HG02588 (cell line): Measurements from ENCODE around the gene RAD9A.

Experiments used
- ATAC-seq: cut with Tn5 transposase; IDR thresholded peaks from one replicate; pipeline ENCODE4 v1.9.1; 2021; ENCODE audit warnings: mild to moderate bottlenecking, moderate library complexity; ENCODE audit not compliant: unreplicated experiment

Gene RAD9A

DNA sequence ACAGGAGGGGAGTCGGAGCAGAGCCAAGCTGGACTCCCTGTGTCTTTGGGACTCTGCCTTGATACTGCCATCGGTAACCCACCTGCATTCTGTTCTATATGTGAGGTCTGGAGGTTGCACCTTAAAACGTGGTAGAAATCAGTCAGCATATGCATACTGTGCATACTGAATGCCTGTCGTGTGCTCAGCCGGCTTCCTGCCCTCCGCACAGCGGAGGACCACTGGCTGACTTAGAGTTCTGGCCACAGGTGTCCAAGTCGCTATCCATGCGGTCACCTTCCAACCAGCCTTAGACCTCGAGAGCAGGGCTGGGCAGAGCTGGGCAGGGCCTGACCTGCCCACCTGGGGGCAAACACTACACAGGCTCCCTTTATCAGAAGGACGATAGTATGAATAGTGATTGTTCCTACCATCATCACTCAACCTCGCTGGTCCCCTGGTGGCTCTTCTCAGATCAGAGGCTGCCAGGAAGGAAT is 15.9 kb downstream of the RAD9A start:
- ATAC-seq, result no peak

- no peak for ATAC-seq
Observed at GRCh38 chr11:67408437-67409200, 16.8 kb downstream of the RAD9A start.

DNA sequence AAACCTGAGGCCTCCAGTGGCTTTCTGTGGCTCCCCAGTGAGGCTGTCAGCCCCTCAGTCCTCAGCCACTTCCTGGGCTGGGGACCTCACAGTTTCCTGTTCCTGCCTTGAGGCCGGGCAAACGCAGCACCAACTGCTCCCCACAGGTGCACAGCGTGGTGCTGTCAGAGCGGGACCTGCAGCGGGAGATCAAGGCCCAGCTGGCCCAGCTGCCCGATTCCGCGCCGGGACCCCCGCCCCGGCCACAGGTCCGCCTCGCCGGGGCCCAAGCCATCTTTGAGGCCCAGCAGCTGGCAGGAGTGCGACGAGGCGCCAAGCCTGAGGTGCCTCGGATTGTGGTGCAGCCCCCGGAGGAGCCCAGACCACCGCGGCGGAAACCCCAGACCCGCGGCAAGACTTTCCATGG is 17.5 kb downstream of the RAD9A start:
- ATAC-seq, result no peak

GRCh38 chr11:67409781-67410368 is 18.1 kb downstream of the RAD9A start:
- ATAC-seq, result no peak

GRCh38 chr11:67410369-67410831 is 18.6 kb downstream of the RAD9A start:
- ATAC-seq, result no peak

DNA sequence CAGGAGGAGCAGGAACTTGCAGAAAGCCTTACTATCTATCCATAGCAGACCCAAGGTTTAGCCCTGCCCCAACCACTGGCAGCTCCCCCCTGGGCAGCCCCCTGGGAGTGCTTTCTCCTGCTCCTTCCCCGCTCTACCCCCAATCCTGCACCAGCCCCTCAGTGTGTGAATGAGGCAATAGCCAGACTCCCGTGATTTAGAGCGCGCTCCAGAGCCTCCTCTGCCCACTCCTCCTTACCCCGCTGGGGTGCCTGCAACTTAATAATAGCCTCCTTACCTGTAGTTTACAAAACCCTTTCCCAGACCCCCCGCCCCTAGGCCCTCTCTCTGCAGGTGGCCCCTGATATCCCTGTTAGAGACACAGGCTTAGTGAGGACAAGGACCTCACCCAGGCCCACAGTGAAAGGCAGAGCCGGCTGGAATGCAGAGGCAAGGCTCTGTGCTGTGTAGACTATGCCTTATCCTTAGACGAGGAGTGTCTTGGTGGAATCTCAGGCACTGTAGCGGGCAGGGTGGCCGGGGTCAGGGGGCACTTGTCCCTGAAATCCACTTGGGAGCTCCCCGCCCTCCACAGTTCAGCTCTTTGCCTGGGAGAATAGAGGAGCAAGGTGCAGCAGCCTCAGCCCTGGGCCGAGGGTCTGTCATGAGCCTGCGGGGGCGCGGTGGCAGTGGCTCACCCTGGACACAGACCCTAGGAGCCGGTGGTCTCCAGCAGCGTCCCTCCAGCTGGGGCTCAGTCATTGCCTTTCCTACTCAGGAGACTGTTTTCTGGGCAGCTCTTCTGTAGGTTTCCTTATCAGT is 19.4 kb downstream of the RAD9A start:
- no peak for ATAC-seq

DNA sequence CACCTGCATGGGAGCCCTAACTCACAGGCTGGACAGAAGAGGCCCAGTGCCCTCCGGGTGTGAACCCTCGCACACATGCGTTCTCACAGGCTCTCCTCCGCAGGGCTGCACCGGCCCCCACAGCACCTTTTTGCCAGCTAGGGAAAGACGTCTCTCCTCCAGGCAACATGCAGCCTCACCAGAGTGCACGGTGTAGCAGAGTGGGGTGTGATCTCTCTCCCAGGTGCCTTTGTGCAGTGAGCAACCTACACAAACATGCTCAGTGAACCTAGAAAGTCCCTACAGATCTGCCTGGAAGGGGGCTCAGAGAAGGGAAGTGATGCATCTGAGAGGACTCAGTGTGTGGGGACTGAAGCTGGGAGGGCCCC is 20.0 kb downstream of the RAD9A start:
- ATAC-seq, result no peak

DNA sequence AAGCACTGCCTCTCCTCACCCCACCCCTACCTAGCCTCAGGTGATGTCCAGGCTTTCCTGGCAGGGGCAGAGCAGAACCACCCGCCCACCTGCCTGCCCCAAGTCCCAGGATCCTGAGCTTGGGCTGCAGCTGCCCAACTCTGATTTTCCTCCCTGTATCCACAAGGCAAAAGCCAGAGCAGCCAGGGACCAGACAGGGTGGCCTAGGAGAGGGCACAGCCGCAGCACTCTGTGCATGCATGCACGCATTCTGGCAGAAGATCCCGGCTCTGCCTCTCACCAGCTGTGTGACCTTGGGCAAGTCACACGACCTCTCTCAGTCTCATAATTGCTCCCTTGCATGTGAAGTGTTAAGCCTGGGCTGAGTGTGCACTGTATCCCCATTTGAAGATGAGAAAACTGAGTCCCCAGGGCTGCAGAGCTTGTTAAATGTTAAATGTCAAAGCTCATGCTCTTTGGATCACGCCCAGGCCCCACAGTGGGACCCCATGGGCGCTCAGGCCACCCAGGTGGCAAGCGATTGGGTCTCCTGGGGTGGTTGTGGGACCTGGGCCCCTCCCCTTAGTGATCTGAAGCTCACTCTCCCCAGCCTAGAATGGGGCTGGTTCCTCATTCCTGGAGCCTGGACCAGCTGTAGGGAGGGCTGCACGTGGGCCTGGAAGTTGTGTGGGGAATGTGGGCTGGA is 20.9 kb downstream of the RAD9A start:
- ATAC-seq, result no peak

- ATAC-seq, result no peak
Observed at GRCh38 chr11:67413266-67413849, 21.6 kb downstream of the RAD9A start.

DNA sequence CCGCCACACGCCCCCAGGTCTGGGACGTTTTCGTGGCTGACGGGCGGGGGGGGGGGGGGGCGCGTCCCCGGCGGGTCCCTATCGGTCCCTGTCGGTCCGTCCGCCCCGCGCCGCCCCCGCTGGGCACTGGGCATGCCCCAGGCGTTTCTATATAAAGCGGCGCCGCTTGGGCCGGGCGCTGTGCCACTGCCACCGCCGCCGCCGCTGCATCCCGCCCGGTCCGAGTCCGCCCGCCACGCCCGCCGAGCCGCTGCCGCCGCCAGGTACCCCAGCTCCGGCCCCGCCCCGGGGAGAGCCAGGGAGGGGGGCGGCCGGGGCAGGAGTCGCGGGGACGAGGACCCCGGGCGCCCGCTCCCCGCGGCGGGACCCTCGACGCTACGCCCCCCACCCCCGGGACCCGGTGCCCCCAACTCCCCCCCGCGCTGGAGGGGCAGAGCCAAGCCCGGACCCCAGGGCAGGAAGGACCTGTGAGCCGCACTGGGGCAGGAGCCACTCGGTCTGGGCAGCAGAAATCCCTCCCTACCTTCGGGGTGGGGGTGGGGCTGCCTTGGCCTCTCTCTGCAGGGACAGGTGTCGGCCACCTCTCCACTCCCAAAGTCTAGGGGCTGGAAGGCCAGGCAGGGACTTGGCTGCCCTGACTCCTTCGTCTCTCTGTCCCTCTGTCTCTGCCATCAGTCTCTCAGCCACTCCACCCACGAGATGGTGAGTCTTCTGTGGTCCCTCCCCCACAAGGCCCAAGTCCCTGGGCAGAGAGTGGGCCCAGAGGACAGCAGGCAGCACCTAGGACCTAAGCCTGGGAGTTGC is 23.9 kb downstream of the RAD9A start, which contains the start of gene CARNS1:
TSS of gene CARNS1 (plus strand) at position 178 of the 804 bp plus-strand sequence. CDS start at position 700, 522 bp downstream.
- no peak for ATAC-seq

GRCh38 chr11:67416416-67417335 is 24.9 kb downstream of the RAD9A start:
- ATAC-seq, result no peak

- no peak for ATAC-seq
Observed at GRCh38 chr11:67417425-67417824, 25.6 kb downstream of the RAD9A start.

DNA sequence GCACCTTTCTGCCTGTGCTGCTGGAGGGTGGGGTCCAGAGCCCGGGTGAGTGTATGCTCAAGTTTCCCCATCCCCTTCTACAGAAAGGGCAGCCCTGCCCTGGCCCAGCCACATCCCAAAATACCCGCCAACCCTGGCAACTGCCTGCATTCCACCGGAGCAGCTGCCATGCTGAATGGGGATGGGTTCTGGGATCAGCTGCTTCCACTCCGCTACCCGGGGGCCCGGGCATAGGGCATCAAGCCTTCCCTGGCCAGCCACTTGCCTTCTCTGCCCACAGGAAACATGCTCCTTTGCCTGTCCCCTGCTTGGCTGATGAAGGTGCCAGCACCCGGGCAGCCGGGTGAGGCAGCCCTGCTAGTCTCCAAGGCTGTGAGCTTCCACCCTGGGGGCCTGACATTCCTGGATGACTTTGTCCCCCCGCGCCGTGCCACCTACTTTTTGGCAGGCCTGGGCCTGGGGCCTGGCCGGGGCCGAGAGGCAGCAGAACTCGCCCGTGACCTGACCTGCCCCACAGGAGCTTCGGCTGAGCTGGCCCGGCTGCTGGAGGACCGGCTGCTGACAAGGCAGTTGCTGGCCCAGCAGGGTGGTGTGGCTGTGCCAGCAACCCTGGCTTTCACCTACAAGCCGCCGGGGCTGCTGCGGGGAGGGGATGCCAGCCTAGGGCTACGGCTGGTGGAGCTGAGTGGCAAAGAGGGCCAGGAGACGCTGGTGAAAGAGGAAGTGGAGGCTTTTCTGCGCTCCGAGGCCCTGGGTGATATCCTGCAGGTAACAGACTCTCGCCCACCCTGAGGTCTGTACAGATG is 26.9 kb downstream of the RAD9A start:
- ATAC-seq, result no peak

DNA sequence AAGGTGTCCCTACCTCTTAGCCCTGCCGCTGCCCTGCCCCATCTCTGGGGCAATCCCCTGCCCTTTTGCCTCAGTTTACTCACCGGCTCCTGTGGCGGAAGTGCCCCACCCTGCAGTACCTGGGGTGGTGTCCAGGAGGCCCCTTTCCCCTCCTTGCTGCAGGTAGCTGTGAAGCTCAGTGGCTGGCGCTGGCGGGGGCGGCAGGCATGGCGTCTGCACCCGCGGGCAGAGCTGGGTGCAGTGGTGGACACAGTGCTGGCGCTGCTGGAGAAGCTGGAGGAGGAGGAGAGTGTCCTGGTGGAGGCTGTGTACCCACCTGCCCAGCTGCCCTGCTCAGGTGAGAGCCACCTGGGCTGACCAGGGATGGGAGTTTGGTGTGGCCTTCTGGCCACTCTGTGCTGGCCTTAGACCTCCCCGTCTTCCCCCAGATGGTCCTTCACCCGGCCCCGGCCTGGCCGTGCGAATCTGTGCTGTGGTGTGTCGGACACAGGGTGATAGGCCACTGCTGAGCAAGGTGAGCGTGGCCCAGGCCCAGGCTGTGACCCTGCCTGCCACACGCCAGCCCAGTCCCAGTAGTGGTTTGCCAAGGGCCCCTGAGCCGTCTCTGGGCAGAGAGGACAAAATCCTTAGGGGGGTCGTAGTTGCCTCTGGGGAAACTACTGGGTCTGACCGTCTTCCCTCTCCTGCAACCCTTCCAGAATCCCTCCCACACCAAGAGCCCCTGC is 27.7 kb downstream of the RAD9A start:
- ATAC-seq, result no peak

DNA sequence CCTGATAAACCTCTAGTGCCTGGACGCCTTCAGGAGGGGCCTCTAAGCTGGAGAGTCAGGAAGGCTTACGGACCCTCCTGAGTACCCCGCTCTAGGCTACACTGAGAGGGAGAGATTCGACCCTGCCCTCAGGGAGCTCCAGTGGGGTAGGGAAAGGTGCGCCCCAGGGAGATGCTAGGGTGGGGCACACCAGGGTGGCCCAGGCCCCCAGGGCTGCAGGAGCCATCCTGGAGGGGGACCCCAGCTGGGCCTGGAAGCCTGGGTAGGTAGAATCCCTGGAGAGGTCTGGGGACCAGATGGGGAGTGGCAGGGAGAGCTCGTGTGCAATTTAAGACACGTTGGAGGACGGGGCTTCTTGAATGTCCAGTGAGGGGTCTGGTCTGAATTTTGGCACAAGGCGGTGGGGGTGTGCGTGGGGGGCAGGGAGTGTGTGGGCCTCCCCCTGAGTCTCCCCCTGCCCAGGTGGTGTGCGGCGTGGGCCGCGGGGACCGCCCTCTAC is 28.4 kb downstream of the RAD9A start:
- ATAC-seq, result no peak

DNA sequence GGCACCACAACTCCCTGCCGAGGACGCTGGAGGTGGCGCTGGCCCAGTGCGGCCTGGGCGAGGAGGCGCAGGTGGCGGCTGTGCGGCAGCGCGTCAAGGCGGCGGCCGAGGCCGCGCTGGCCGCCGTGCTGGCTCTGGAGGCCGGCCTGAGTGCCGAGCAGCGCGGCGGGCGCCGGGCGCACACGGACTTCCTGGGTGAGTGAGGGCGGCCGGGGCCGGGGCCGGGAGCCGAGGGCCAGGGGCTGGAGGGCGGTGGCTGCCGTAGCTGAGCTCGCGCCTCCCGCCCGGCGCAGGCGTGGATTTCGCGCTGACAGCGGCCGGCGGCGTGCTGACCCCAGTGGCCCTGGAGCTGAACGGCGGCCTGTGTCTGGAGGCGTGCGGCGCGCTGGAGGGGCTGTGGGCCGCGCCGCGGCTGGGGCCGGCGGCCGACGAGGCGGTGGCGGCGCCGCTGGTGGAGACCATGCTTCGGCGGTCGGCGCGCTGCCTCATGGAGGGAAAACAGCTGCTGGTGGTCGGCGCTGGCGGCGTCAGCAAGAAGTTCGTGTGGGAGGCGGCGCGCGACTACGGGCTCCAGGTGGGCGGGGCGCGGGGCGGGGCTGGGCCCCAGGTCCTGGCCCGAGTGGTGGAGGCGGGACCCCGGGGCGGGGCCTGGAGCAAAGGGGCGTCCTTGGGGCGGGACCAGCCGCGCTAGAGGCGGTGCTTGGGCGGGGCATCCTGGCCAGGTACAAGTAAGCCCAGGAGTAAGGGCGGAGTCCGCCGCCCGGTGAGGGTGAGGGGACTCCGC is 29.1 kb downstream of the RAD9A start:
- peak; percentile 85 for ATAC-seq
